HG02970 (cell line): ENCODE results near the gene KRT79.
"Not testable (repeated sequence)": the region's sequence is repeated elsewhere in the genome, so short reads cannot be mapped to it uniquely, and the experiment has no call there.

ENCODE experiments used
- ATAC-seq: cut with Tn5 transposase; IDR thresholded peaks from one replicate; pipeline ENCODE4 v1.9.1; 2021; ENCODE audit warnings: mild to moderate bottlenecking, moderate library complexity, moderate number of reproducible peaks; ENCODE audit not compliant: unreplicated experiment, low FRiP score

KRT79 gene

DNA sequence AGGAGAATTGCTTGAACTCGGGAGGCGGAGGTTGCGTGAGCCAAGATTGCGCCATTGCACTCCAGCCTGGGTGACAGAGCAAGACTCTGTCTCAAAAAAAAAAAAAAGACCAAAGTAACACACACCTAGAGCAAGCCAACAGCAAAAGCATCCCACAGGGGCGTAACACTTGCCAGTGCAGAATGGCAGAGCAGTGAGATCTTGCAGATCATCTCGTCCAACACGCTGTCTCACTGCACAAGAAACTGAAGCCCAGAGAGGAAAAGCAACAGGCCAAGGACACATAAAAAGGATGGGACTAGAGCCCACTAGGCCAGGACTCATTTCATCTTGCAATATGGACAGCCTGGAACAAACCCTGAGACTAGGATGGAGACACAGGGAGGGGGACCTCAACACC, 27.4 kb upstream of the KRT79 start:
- no peak for ATAC-seq

DNA sequence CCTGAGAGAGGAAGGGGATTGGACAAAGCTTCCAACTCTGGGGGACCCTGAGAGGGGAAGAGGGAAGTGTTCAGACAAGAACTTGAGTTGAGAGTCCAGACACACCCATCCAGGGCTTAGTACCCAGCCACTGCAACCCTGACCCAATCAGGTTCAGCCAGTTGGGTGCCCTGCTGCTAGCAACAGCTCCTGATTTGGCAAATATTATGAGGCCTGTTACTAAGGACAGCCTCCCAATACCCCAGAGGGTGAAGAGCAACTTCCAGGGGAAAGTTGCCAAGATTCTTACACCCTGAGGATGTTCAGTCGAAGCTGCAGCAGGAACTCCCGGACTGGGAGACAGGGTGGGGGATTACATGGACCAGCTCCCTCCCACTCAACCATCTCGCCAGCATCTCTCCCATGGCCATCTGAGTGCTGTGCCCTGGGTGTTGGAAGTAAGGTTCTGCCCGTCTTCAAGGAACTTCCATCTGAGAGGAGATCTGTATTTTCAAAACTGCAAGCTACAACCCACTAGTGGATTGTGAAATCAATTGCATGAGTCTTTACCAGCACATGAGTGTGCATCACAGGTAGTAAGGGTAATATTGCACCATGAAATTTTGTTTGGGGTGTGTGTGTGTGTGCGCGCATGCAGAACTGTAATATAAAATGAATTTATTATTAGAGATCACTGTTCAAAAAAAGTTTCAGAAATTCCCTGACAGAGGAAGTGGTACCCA, 26.2 kb upstream of the KRT79 start:
- no peak for ATAC-seq

- no peak for ATAC-seq
Observed at GRCh38 chr12:52857500-52857899, 23.4 kb upstream of the KRT79 start.

DNA sequence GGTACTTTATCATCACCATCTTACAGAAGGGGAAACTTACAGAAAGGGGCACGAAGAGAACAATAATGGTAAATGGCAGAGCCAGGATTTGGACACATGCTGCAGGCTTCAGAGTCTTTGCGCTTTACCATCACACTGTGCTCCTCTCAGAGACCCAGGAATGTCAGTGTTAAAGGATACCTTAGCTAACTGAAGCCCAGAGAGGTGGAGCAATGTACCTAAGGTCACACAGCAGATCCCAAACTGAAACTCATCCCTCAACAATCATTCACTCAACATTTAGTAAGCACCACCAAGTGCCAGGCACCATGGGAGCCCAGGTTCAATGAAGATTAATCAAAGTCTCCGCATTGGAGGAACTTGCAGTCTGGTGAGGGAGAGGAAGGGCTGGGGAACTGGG, 22.7 kb upstream of the KRT79 start:
- no peak for ATAC-seq

- not testable (repeated sequence) for ATAC-seq
Observed at GRCh38 chr12:52856077-52856476, 22.0 kb upstream of the KRT79 start.

GRCh38 chr12:52851787-52852186, 17.7 kb upstream of the KRT79 start:
- ATAC-seq: no peak

DNA sequence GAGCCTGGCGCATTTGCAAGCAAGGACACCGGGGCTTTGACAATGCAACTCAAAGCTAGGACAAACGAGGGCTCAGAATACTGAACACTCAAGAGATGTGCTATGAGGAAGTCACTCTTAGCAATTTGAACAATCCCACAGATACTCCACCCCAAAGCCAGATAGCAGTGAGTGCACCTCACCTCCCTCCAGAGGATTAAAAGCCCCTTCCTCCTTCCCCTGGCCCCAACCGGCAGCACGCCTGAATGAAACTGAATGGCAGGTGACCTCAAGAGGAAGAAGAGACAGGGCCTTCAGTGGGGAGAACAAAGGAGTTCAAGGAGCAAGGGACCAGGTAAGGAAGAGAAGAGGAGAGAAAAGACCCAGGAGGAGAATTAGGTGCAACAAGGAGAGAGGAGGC, 16.6 kb upstream of the KRT79 start:
- ATAC-seq: no peak

GRCh38 chr12:52849511-52849910, 15.4 kb upstream of the KRT79 start:
- no peak for ATAC-seq

DNA sequence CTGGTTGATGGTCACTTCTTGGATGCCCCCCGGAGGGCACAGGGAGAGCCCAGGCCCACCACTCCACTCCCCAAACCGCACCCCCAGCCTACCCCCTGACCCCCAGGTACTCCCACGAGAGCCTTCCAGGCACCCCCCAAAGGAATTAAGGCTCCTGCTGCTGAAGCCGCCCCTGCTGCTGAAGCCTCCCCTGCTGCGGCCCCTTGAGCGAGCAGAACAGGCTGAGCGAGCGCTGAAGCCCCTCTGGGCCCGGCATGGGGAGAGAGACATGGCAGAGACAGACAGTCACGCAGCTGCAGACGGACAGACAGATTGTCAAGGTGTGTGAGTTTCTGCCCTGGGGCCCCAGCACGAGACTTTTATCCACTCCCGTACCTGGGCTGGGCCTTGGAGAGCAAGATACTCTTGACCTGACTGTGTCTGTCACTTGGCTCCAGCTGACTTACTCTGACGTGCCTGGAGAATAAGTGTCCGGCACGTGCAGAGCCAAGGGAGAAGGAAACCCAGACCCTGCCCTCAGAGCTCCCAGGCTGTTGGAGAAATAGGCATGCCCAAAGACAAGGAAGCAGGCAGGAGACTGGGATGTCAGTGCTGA, 14.6 kb upstream of the KRT79 start, which contains the start of gene KRT78:
Gene KRT78 (minus strand): TSS at position 334 of the 595 bp plus-strand sequence. CDS start 64 bp downstream, at position 270.
- ATAC-seq: no peak

GRCh38 chr12:52847335-52848102, 13.4 kb upstream of the KRT79 start:
- no peak for ATAC-seq

GRCh38 chr12:52846356-52846970, 12.4 kb upstream of the KRT79 start:
- no peak for ATAC-seq

DNA sequence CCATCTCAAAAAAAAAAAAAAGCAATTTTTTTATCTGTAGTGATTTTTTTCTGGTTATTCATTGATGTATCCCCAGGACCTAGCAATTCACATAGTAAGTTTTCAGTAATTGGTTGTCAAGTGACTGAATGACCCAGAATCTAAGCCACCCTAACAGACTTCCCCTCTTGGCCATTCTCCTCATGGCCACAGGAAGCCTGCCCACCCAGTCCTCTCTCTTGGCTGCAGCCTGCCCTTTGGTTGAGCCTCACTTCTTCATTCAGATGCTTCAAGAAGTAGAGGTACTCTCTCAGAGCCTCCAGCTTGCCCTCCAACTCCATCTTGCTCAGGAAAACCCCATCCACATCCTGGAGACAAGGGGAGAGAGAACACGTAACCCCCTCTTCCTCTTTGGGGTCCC, 11.8 kb upstream of the KRT79 start:
- no peak for ATAC-seq

GRCh38 chr12:52844386-52844785, 10.3 kb upstream of the KRT79 start:
- no peak for ATAC-seq

GRCh38 chr12:52839436-52840105, 5.5 kb upstream of the KRT79 start:
- no peak for ATAC-seq

- no peak for ATAC-seq
Observed at GRCh38 chr12:52838609-52839435, 4.7 kb upstream of the KRT79 start.

DNA sequence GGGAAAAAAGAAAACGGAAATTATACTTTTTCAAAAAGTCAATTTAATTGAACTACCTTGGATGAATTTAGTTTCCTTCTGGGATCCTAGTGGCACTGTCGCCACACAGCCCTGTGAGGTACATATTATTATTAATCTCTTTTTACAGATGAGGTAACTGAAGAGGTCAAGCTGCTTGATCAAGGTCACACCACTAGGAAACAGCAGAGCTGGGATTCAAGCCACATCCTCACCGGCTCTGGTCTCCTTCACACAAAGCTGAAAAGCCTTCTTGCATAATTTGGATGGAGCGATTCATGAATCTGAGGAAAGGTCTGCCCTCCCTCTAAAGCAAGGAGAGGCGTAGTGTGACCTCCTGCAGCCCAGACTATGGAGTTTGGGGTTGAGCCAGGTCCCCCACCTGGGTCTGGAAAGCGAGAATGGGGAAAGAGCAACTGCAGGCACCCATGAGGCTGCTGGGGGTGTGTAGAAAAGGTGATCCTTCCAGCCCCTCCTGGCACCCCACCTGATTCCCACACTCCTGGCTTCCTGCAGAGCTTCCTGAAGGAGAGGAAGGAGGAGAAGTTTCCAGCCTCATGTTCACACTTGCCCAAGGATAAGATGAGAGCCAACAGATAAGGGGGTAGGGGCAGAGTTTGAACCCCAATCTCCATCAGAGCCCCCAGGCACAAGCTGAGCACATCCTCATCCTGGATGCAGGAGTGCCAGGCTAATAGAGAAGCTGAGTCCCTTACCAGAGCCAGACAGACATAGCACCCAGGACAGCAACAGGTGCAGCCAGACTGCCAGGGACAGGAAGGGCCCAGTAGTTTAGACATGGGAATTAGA, 3.9 kb upstream of the KRT79 start:
- no peak for ATAC-seq

- no peak for ATAC-seq
Observed at GRCh38 chr12:52837413-52837741, 3.3 kb upstream of the KRT79 start.

- ATAC-seq: no peak
Observed at GRCh38 chr12:52836491-52837412, 2.6 kb upstream of the KRT79 start.
